OCI-LY1 (cell line): ENCODE data around the gene TBX10.

Experiments
- CTCF ChIP-seq: fragments of 200-600 bp; sonication (generic), shearing (Covaris generic); IDR thresholded peaks from 2 replicates; pipeline ENCODE4 v1.5.1; 2017; ENCODE audit warnings: mild to moderate bottlenecking, antibody characterized with exemption, low read length, moderate library complexity, mixed read lengths
- EZH2 ChIP-seq: fragments of 200-600 bp; sonication (generic), shearing (Covaris generic); IDR thresholded peaks from 2 replicates; pipeline ENCODE4 v1.8.0; 2017; ENCODE audit warnings: borderline replicate concordance, mixed run types, mild to moderate bottlenecking, antibody characterized with exemption, low read length, moderate library complexity, mixed read lengths

GRCh38 chr11:67644042-67644441, 4.5 kb upstream of the TBX10 start:
- TF ChIP-seq CTCF = peak; percentile 34
- no peak for TF ChIP-seq EZH2
